SKM-1 (cell line): ENCODE results near the gene RGS7.
"Not testable (repeated sequence)": the region's sequence is repeated elsewhere in the genome, so short reads cannot be mapped to it uniquely, and the experiment has no call there.

Experiments used
- DNase-seq: peaks from one replicate; lab custom pipeline; 2025; ENCODE audit not compliant: unreplicated experiment; lab: John Stamatoyannopoulos, UW

Gene RGS7

DNA sequence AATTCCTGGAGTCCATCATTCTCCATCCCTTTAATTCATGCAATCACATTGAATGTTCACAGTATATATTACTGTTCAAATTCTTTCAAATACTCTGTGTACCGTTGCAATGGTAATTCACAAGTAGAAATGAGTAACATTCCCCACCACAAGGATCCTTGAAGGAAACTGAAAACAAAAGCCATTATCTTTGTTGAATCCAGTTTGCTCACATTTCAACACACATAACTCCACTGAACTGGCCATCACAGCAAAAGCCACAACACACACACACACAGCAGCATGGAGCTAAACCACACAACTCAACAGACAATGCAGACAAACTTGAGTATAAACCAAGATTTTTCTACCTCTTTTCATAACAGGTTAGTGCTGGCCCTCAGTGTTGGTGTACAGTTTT is 556.7 kb downstream of the RGS7 start:
- DNase-seq, result no peak

DNA sequence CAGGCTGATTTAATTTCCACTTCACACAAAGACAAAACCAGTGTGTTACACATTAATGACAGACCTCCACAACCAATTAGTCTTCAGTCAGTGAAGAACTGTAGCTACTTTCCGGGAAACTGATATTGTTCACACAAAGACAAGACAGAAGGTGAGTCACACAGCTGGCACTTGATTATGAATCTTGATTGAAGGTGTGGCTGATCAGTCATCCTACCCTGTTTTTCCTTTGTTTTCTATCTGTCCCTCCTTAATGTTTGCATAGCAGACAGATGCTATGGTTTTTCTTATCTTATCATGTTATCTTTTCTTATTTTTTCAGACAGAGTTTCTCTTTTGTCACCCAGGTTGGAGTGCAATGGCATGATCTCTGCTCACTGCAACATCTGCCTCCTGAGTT is 560.0 kb downstream of the RGS7 start:
- no peak for DNase-seq

DNA sequence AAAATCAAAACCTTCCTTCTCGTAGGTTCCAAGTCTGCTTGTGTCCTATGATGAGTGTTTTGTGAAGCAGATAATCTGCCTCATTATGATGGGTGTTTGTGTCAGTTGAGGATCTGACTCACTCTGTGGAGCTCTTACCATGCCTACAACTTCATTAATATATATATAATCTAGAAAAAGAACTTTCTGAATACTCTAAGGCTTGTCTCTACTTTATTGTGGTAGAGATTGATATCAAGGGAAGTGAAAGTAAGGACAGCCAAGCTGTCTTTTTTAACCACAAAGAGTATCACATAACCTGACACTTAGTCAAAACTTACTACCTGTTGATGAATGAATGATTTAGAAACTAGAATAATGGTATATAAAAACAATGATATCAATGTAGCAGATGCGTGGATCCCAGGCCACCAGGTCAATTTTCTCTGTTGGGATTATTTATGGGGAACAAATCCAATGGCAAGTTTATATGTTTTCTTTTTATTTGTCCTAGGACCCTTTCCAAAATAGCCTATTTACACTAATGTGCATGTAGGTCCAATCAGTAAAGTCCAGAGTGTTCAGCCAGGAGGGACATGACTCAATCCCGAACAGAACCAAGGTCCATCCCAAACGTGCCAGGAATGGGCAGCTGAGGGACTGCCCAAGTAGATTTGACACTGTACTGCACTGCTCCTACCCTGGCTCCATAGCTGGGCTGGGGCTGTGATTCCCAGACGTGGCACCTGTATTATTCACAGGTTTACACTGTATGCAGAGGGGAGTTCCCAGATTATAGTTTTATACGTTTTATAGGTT is 562.8 kb downstream of the RGS7 start:
- DNase-seq, result no peak

DNA sequence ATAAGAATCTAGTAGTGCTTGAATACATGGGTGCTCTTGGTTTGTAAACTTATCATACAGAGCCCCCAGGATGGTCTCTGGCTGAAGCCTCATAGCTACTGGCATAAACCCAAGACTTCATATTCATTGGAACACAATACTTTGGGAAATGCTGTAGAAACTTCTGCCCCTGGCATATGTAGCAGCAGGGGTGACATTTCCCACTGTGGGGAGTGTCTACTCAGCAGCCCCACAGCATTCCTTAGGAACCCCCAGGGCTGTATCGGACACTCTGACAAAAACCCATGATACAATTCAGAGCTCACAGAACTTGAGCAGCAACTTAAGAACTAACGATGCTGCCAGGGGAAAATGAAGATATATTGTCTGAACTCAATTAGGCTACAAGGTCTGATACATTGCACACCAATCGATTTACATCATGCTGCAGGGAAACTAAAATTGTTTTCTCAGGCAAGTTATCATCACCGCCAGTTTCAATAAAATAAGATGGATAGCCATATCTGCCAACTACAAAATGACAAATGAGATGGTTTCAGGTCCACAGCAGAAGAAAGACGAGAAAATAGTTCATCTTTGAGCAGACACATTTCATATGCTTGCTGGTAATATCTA is 564.0 kb downstream of the RGS7 start:
- no peak for DNase-seq

DNA sequence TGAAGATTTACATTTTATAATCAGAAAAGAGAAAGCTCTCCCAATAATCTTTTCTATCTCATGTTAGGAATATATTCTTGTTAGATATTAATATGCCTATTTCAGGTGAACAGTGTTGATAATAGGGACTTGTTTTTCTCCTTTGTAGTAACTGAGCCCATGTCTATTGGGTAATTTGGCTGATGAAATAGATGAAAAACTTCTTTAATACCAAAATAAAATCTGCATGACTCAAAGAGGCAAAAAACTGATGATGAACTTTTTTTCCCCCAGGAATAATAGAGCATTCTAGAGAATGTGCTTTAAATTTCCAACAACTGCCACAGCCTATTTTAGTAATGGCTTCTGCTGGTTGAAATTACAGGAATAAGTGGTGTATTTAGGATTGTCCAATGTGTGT is 566.1 kb downstream of the RGS7 start:
- DNase-seq, result no peak

DNA sequence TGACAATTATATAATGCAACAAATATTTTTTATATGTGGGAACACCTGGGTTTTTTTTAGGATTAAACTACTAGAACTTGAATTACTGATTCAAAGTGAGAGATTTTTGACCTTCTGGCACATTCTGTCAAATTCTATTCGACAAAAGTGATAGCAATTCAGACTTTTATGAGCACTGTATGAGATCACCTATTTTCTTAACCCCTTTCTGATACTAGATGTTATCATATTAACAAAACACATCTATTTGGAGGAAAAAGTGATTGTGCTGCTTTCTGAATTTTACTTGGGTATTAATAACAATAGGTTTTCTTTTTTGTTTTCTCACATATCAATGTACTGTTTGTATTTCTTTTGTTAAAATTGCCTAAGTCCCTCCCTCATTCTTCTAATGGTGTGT is 570.1 kb downstream of the RGS7 start:
- DNase-seq, result no peak

DNA sequence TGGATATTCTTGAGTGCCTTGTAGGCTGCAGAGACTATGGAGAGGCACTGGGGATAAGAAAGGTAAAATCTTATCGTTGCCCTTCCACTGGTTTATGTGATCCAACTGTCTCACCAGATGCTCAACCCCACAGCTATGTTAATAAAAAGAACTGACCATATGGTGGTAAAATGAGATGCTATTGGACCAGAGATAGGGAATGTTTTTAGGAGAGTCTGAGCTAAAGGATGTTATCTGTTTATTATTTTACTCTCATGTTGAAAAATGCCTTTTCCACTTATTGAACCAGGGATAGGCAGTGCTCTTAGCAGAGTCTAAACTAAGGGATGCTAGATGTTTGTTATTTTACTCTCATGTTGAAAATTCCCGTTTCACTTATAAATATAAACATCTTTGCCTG is 572.2 kb downstream of the RGS7 start:
- no peak for DNase-seq

DNA sequence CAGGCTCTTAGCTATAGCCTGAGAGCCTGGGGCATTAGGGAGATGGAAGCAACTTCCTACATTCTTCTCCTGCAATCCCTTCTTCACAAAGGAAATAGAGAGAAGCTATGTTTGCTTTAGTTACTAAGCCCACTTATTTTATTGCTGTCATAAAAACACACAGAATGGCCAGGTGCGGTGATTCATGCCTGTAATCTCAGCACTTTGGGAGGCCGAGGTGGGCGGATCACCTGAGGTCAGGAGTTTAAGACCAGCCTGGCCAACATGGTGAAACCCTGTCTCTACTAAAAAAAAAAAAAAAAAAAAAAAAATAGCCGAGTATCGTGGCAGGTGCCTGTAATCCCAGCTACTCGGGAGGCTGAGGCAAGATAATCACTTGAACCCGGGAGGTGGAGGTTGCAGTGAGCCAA is 573.3 kb downstream of the RGS7 start:
- not testable (repeated sequence) for DNase-seq

DNA sequence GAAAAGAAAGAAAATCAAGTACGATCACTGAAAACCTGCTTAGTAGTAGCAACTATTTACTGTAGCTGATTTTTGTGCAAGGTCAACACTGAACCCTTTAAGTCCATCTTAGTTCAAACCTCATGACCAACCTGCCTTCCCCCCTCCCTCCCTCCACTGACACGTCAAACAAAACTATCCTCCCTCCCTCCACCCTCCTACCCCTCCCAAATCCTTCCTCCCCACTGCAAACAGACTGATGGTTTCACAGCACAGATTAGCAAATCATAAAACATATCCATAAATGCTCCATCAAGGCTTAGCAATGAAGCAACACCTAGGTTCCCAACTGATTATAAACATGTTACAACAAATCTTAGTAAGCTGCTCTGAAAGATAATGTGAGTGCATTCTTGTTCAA is 580.8 kb downstream of the RGS7 start:
- DNase-seq, result no peak

DNA sequence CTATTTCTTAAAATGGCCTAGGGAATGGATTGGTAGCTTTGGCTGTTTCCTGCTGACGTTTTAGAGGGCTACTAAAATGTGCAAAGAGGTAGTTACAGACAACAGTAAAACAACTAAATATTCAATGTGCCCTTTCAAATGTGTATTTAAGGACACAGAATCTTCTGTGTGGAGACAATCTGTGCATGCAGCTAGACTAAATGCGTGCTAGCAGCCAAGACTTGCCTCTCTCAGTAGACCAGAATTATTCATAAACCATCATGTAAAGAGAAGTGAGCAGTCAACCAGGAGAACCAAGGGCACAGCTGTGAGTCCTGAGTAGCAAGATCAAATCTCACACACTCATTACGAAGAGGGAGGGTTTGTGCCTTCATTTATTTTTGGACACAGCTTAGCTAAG is 584.9 kb downstream of the RGS7 start:
- DNase-seq, result no peak

DNA sequence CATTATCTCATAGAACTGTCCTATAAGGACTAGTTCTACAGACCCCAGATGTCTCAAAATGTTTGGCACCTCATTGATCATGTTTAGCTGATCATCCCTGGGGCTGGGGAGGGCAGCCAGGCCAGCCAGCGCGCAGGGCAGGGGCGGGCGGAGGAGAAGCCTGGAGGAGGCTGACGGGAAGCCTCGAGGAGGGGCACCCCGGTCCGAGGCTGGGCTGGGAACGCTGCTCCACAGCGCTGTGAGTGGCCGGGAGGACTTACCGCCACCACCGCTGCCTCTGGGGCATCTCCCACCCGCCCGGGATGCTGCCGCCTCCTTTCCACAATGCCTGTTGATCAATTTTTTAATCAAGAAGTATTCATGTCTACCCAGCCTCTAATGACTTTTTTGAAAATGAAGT is 585.6 kb downstream of the RGS7 start:
- DNase-seq, result no peak

DNA sequence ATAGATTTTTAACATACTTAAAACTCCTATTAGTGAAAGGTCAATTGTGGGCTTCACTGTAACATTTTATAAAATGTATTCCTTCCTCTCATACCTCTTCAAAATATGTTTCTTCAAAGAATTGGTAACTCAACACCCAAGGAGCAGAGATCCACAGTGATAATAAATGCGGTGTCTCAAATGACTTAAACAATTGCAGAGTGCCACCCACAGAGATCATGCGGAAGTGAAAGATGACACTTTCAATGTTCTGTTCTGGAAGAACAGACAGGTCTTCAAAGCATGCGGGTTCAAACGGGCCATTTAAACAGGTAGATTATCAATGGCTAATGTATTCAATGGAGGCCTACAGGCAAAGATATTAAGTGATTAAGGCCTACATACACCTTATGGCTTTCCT is 588.0 kb downstream of the RGS7 start:
- DNase-seq, result no peak

DNA sequence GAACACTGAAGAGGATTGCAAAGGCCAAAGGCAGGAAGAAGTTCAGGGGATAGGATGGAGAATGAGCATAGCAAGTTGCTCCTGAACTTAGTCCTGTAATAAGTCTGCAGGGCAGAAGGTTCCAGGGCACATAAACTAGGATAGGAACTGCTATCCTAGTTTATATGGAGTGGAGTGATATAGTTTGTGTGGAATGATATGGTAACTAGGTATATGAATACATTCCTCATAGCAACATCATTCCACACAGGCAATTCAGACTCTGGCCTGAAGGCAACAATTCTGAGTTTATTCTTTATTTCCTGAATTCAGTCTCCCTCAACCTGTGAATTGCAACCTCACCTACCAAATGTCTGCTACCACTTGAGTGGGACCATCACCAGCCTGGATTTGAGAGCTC is 590.2 kb downstream of the RGS7 start:
- DNase-seq, result no peak

DNA sequence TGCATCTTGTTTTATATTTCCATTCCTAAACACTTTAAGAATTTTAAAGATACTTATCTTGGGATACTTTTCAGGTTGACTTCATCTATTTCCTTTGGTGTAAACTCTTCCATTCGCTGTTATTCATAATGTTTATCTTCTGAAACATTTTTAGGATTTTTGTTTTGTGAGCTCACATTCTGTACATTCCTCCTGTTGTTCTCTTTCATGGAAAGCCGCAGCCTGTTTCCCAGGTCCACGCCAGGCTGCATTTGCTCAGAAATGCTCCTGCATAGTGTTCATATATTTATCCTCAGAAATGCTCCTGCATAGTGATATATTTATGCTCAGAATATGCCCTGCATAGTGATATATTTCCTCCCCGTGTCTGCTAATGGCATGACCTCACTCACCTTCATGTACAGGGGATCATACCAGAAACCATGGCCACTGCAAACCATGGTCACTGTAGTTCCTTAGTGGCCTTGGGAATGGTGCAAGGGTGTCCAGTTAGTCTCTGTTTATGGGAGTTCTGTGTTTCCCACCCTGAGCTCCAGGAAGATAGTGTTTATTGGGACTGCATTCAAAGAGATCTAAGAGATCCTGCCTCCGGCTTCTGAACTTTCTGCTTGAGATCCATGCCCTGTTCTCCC is 591.2 kb downstream of the RGS7 start:
- DNase-seq, result no peak

DNA sequence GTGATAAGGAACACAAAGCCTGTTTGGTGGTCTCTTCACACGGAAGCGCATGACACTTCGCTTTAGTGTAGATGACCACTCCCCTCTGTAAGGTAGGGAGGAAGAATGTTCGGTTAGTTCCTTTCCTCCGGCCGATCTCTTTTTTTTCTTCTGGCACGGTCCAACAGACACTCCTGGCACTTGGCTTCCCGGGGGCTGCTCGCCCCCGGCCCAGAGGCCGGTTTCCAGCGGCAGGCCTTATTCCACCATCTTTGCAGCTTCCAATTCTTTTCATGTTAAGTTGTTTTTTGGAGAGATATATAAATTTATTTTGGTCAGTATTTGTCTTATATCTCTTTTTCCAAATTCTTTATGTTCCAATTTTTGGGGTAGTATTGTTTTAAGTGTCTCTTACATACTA is 593.2 kb downstream of the RGS7 start:
- no peak for DNase-seq

DNA sequence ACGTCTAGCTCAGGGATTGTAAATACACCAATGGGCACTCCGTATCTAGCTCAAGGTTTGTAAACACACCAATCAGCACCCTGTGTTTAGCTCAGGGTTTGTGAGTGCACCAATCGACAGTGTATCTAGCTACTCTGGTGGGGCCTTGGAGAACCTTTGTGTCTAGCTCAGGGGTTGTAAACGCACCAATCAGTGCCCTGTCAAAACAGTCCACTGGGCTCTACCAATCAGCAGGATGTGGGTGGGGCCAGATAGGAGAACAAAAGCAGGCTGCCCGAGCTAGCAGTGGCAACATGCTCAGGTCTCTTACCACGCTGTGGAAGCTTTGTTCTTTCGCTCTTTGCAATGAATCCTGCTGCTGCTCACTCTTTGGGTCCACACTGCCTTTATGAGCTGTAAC is 593.9 kb downstream of the RGS7 start:
- not testable (repeated sequence) for DNase-seq

DNA sequence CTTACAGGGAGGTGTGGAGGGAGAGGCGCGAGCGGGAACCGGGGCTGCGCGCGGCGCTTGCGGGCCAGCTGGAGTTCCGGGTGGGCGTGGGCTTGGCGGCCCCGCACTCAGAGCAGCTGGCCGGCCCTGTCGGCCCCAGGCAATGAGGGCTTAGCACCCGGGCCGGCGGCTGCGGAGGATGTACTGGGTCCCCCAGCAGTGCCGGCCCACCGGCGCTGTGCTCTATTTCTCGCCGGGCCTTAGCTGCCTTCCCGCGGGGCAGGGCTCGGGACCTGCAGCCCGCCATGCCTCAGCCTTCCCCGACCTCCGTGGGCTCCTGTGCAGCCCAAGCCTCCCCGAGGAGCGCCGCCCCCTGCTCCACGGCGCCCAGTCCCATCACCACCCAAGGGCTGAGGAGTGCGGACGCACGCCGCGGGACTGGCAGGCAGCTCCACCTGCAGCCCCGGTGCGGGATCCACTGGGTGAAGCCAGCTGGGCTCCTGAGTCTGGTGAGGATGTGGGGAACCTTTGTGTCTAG is 594.5 kb downstream of the RGS7 start:
- DNase-seq, result not testable (repeated sequence)

DNA sequence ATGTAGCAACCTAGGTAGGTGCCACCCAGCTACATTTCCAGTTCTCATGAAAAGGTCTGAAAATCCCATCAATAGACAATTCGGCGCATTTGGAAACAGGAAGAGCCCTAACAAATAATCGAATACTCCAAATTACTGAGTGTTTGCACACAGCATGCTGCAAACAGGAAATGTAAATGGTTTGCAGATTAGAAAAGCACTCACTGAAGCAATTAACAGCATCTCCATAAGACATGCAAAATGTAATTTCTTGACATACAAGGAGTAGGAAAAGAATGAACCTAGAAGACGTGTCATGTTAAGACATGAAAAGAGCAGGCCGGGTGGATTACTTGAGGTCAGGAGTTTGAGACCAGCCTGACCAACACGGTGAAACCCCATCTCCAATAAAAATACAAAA is 598.2 kb downstream of the RGS7 start:
- DNase-seq, result not testable (repeated sequence)

DNA sequence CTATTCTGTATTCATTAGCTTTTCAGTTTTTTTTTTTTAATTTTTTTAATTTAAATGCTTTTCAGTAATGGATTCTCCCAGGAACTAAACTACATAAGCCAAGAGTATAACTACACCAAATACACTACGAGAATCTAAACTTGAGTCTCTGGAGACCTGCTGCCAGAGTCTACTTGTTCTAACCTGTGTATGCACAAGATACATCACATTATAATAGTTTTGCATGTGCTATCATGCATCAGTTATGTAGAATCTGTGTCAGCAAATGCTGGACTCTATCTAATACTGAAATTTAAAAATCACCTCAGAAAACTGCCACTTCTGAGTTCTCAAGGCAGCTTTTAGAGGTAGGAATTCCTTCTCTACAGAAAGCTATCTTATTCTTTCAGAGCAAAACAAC is 598.7 kb downstream of the RGS7 start:
- no peak for DNase-seq

DNA sequence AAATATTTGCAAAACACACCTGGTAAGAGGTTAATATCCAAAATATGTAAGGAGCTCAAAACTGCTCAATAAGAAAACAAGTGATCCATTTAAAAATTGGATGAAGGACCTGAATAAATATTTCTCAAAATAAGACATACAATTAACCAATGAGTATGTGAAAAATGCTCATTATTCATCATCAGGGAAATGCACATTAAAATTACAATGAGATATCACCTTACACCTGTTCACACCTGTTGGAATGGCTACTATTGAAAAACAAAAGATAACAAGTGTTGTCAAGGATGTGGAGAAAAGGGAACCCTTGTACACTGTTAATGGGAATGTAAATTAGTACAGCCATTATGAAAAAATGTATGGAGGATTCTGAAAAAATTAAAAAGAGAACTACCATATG is 609.1 kb downstream of the RGS7 start:
- DNase-seq, result no peak

DNA sequence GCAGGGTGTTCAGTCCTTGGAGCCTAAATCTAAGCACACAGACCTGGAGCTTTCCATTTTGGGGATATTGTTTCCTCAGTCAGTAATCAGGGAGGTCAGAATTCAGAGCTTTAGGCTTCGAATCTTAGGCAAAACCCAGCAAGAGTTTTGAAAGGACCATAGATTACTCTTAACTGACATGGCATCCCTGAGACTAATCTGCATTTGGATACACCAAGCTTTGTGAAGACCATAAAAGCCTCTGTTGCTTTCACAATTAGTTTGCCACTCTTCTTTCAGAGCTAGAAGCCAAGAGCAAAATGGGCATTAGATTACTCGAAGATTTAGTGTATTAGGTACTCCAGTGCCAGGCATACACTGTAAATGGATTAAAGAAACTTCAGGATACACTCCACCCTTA is 613.3 kb downstream of the RGS7 start:
- no peak for DNase-seq

DNA sequence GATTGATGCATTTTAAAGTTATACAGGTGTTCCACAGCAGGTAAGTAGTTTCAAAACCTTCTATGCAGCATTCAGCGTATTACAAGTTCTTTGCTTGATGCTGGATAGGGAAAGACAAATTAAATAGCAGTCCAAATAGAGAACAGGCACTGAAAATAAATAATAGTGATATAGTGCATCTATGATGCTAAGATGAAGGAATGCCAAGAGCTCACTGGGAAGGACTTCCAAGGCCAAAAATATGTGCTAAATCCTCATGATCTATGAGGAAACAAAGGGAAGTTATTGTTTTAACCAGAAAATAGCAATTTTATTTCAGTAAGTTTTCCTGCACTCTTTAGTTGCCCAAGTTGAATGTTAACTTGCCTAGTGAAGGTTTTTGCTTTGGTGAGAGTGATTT is 617.3 kb downstream of the RGS7 start:
- no peak for DNase-seq
